Measurements from ENCODE around the gene MMP24OS. TPM values are rescaled to one million over a fixed set of nuclear protein-coding genes. Genes with fewer than 3 reads are reported as not detected.
"Not testable (repeated sequence)": the region's sequence is repeated elsewhere in the genome, so short reads cannot be mapped to it uniquely, and the experiment has no call there.

The MMP24OS gene
- total RNA-seq, 1 donor from 2014 or later: 5.0 TPM

GRCh38 chr20:35269055-35269781 is 8.7 kb downstream of the MMP24OS start:
- H3K36me3 ChIP-seq (ENCODE audit: control insufficient read depth, insufficient read depth, low read length): peaks cover 1% of the 10 kb centered on the region
- DNase-seq (ENCODE audit: low read depth): peak; percentile 39
- TF ChIP-seq CTCF (IDR thresholded peaks at IDR 0.05; ENCODE audit: insufficient read depth, low read length, severe bottlenecking): peak; percentile 92
- no peaks in the 10 kb centered on the region for H3K27me3 ChIP-seq (ENCODE audit: control insufficient read depth, insufficient read depth, low read length)
- FAIRE-seq: no peak
- H3K4me3 ChIP-seq (ENCODE audit: low read depth, low read length): no peak overlapping the region

- peaks cover 1% of the 10 kb centered on the region for H3K36me3 ChIP-seq (ENCODE audit: control insufficient read depth, insufficient read depth, low read length)
- FAIRE-seq (no peak), DNase-seq (ENCODE audit: low read depth) (no peak)
- H3K4me3 ChIP-seq (ENCODE audit: low read depth, low read length): no peak overlapping the region
- H3K27me3 ChIP-seq (ENCODE audit: control insufficient read depth, insufficient read depth, low read length): no peaks in the 10 kb centered on the region
- no peak for TF ChIP-seq CTCF (IDR thresholded peaks at IDR 0.05; ENCODE audit: insufficient read depth, low read length, severe bottlenecking)
Measured at GRCh38 chr20:35267092-35267491, 10.8 kb downstream of the MMP24OS start.

GRCh38 chr20:35264755-35265154 is 13.2 kb downstream of the MMP24OS start:
- FAIRE-seq (no peak), DNase-seq (ENCODE audit: low read depth) (peak; percentile 60)
- peak; percentile 46 for TF ChIP-seq CTCF (IDR thresholded peaks at IDR 0.05; ENCODE audit: insufficient read depth, low read length, severe bottlenecking)
- H3K36me3 ChIP-seq (ENCODE audit: control insufficient read depth, insufficient read depth, low read length): no peaks in the 10 kb centered on the region
- H3K4me3 ChIP-seq (ENCODE audit: low read depth, low read length): no peak overlapping the region
- H3K27me3 ChIP-seq (ENCODE audit: control insufficient read depth, insufficient read depth, low read length): no peaks in the 10 kb centered on the region

GRCh38 chr20:35263532-35264341 is 14.2 kb downstream of the MMP24OS start:
- FAIRE-seq (peak; percentile 58), DNase-seq (ENCODE audit: low read depth) (no peak)
- no peak for TF ChIP-seq CTCF (IDR thresholded peaks at IDR 0.05; ENCODE audit: insufficient read depth, low read length, severe bottlenecking)
- H3K36me3 ChIP-seq (ENCODE audit: control insufficient read depth, insufficient read depth, low read length): no peaks in the 10 kb centered on the region
- H3K4me3 ChIP-seq (ENCODE audit: low read depth, low read length): no peak overlapping the region
- H3K27me3 ChIP-seq (ENCODE audit: control insufficient read depth, insufficient read depth, low read length): no peaks in the 10 kb centered on the region

GRCh38 chr20:35262731-35263531 is 15.0 kb downstream of the MMP24OS start:
- not testable (repeated sequence) for H3K36me3 ChIP-seq (ENCODE audit: control insufficient read depth, insufficient read depth, low read length); H3K4me3 ChIP-seq (ENCODE audit: low read depth, low read length); H3K27me3 ChIP-seq (ENCODE audit: control insufficient read depth, insufficient read depth, low read length); FAIRE-seq
- peak; percentile 32 for TF ChIP-seq CTCF (IDR thresholded peaks at IDR 0.05; ENCODE audit: insufficient read depth, low read length, severe bottlenecking)
- peak; percentile 68 for DNase-seq (ENCODE audit: low read depth)

GRCh38 chr20:35262321-35262720 is 15.6 kb downstream of the MMP24OS start:
- FAIRE-seq: not testable (repeated sequence)

More at GRCh38 chr20:35262321-35262720, 15.6 kb downstream of the MMP24OS start:
- H3K4me3 ChIP-seq (ENCODE audit: low read depth, low read length); DNase-seq (ENCODE audit: low read depth); H3K36me3 ChIP-seq (ENCODE audit: control insufficient read depth, insufficient read depth, low read length); H3K27me3 ChIP-seq (ENCODE audit: control insufficient read depth, insufficient read depth, low read length): not testable (repeated sequence)
